Mesodermal cell (in vitro differentiated cells): ENCODE measurements around the gene TEAD4.

ENCODE experiments used
- H3K27ac ChIP-seq: 2 replicates; pipeline ENCODE4 v1.7.0; 2013; ENCODE audit warnings: mild to moderate bottlenecking, low read depth, low read length, moderate library complexity; ENCODE audit not compliant: severe bottlenecking
- H3K36me3 ChIP-seq: 2 replicates; pipeline ENCODE4 v1.7.1; 2013; ENCODE audit warnings: mild to moderate bottlenecking, low read length, moderate library complexity; ENCODE audit not compliant: control insufficient read depth, insufficient read depth
- H3K4me1 ChIP-seq: one replicate; pipeline ENCODE4 v1.7.1; 2013; ENCODE audit warnings: mild to moderate bottlenecking, low read length; ENCODE audit not compliant: insufficient read depth, control insufficient read depth, poor library complexity, severe bottlenecking
- H3K4me3 ChIP-seq: 2 replicates; pipeline ENCODE4 v1.7.0; 2013; ENCODE audit warnings: low read length, control low read depth, mild to moderate bottlenecking; ENCODE audit not compliant: insufficient read depth, poor library complexity, severe bottlenecking; ENCODE audit errors: extremely low read depth
- H3K9me3 ChIP-seq: 2 replicates; pipeline ENCODE4 v1.7.1; 2013; ENCODE audit warnings: mild to moderate bottlenecking, low read length, moderate library complexity; ENCODE audit not compliant: control insufficient read depth
- WGBS, 2 experiments: methylation state at CpG; one replicate each; pipeline ENCODE4 v1.1.5; 2013; ENCODE audit warnings: missing lambda C conversion rate in 2 of 2; ENCODE audit not compliant: insufficient coverage in 2 of 2; 5-methylcytosine and 5-hydroxymethylcytosine counted together

The TEAD4 gene

GRCh38 chr12:2960390-2960956 is 1.3 kb downstream of the TEAD4 start:
- H3K27ac ChIP-seq, result no peak overlapping the region

GRCh38 chr12:2960996-2961616 is 1.9 kb downstream of the TEAD4 start:
- H3K4me3 ChIP-seq, result peak overlapping the region; percentile 60
- peaks cover 8% of the 10 kb centered on the region for H3K36me3 ChIP-seq
- H3K9me3 ChIP-seq, result no peaks in the 10 kb centered on the region
- peaks cover 36% of the 10 kb centered on the region for H3K4me1 ChIP-seq
- 2 to 6% methylated on average over 4 of the region's 10 CpGs for WGBS, 2 experiments
- H3K27ac ChIP-seq, result no peak overlapping the region

More at GRCh38 chr12:2960390-2960956, 1.3 kb downstream of the TEAD4 start:
- 1 to 4% methylated on average over 13 of the region's 18 CpGs for WGBS, 2 experiments
- peaks cover 4% of the 10 kb centered on the region for H3K36me3 ChIP-seq
- peaks cover 36% of the 10 kb centered on the region for H3K4me1 ChIP-seq
- no peaks in the 10 kb centered on the region for H3K9me3 ChIP-seq
- H3K4me3 ChIP-seq, result peak overlapping the region; percentile 60

DNA sequence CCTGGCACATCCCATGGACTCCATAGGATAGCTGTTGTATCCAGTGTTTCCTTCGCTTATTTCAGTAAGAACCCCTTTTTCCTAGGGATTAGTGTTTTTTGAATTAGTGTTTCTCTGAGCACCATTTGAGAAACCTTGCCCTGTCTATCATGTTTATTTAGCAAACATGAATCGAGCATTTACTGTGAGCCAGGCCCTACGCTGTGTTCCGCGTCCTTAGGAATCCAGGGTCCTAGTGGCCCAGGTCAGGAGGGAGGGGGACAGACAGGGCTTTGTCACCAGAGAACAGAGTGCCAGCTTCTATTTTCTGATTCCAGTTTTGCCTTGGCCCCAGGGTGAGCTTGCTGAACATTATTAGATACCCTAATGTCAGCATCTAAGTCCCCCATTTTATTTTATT is 2.5 kb downstream of the TEAD4 start:
- peaks cover 10% of the 10 kb centered on the region for H3K36me3 ChIP-seq
- WGBS, 2 experiments, result 52% methylated on average over 4 of the region's 5 CpGs; no CpG with 5 or more reads in 1 of the 2 experiments
- H3K27ac ChIP-seq, result no peak overlapping the region
- peaks cover 36% of the 10 kb centered on the region for H3K4me1 ChIP-seq
- peak overlapping the region; percentile 60 for H3K4me3 ChIP-seq
- no peaks in the 10 kb centered on the region for H3K9me3 ChIP-seq

DNA sequence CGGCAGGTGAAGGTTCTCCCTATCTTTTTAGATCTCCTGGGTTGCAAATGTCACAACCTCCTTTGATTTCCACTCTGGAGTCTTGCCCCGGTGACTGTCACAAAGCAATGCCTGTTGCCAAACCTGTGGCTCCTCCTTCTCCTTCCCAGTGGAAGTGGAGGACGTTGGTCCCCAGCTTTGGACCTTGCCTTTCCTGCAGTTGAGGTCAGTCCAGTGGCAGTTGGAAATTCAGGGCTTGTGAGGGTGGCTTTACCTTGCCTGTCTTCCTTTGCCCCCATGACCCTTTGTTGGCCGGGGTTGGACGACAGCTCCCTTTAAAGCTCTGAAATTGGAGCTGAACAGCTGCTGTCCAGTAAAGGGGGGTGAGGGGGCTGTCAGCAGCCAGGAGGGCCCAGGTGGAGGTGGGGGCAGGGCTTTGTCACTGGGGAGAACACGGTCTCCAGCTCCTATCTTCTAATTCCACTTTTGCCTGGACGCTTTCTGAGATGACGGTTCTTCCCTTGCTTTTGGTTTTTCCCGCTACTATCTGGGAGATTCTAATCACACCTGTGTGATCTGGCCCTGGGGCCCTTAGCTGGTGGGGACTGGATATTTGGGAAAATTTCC is 4.1 kb downstream of the TEAD4 start:
- Histone ChIP-seq H3K36me3 (peaks cover 19% of the 10 kb centered on the region), H3K27ac (peak overlapping the region; percentile 90), H3K4me3 (peak overlapping the region; percentile 28), H3K4me1 (peaks cover 26% of the 10 kb centered on the region), H3K9me3 (no peaks in the 10 kb centered on the region)
- 15 to 39% methylated on average over 3 to 7 of the region's 9 CpGs for WGBS, 2 experiments

GRCh38 chr12:2963760-2964292 is 4.6 kb downstream of the TEAD4 start:
- 11 to 16% methylated on average over 6 to 12 of the region's 15 CpGs for WGBS, 2 experiments
- Histone ChIP-seq H3K4me1 (peaks cover 26% of the 10 kb centered on the region), H3K36me3 (peaks cover 24% of the 10 kb centered on the region), H3K9me3 (no peaks in the 10 kb centered on the region), H3K27ac (peak overlapping the region; percentile 90), H3K4me3 (peak overlapping the region; percentile 28)

DNA sequence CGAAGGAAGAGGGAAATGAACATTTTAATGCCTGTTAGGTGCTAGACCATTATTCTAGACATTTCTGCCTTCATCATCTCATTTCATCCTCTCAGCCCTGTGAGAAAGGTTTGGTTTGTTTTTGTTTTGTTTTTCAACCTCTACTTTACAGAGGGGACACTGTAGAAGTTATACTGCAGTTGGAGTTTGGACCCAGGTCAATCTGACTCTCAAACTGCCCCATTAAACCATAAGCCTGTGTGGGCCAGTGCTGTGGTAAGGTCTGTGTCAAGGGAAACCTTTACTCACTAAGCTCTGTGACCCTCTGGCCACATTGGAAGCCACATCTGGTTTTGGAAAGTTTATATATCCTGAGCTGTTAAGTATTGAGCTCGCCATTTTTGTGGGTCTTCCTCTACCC is 8.5 kb downstream of the TEAD4 start:
- H3K9me3 ChIP-seq, result no peaks in the 10 kb centered on the region
- WGBS, 2 experiments, result no CpG with 5 or more reads among the region's 2 CpGs

GRCh38 chr12:2970744-2971143 is 11.5 kb downstream of the TEAD4 start:
- Histone ChIP-seq H3K27ac (no peak overlapping the region), H3K4me3 (no peak overlapping the region), H3K4me1 (peaks cover 5% of the 10 kb centered on the region), H3K36me3 (peaks cover 48% of the 10 kb centered on the region), H3K9me3 (no peaks in the 10 kb centered on the region)
- 93 to 95% methylated on average over 4 to 7 of the region's 10 CpGs for WGBS, 2 experiments

More for the DNA sequence above, 8.5 kb downstream of the TEAD4 start:
- Histone ChIP-seq H3K4me3 (no peak overlapping the region), H3K36me3 (peaks cover 44% of the 10 kb centered on the region), H3K4me1 (peaks cover 22% of the 10 kb centered on the region), H3K27ac (no peak overlapping the region)

DNA sequence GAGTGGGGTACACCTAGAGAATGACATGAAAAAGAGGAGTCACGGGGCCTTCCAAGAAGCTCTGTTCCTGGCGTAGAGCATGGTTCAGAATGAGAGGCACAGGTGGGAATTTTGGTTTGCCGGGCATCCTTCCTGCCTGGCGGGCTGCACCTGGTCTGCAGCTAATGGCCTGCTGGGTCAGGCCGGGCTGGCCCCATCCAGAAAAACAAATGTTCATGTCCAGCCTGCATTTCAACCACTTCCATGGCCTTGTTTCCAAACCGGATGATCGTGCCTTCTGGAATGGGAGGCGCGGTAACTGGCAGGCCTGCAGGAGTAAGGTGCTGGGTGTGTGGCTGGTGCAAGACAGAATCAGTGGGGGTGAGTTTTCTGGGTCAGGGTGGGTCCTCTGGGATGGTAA is 14.4 kb downstream of the TEAD4 start:
- WGBS, 2 experiments, result 97% methylated on average over 8 to 9 of the region's 9 CpGs

GRCh38 chr12:2974560-2974971 is 15.4 kb downstream of the TEAD4 start:
- Histone ChIP-seq H3K36me3 (peaks cover 36% of the 10 kb centered on the region), H3K9me3 (no peaks in the 10 kb centered on the region), H3K4me1 (peaks cover 11% of the 10 kb centered on the region), H3K4me3 (no peak overlapping the region), H3K27ac (no peak overlapping the region)
- WGBS, 2 experiments, result 75 to 86% methylated on average over 5 to 6 of the region's 10 CpGs

More for the DNA sequence above, 14.4 kb downstream of the TEAD4 start:
- peaks cover 11% of the 10 kb centered on the region for H3K4me1 ChIP-seq
- no peaks in the 10 kb centered on the region for H3K9me3 ChIP-seq
- no peak overlapping the region for H3K4me3 ChIP-seq
- peaks cover 35% of the 10 kb centered on the region for H3K36me3 ChIP-seq
- H3K27ac ChIP-seq, result no peak overlapping the region

DNA sequence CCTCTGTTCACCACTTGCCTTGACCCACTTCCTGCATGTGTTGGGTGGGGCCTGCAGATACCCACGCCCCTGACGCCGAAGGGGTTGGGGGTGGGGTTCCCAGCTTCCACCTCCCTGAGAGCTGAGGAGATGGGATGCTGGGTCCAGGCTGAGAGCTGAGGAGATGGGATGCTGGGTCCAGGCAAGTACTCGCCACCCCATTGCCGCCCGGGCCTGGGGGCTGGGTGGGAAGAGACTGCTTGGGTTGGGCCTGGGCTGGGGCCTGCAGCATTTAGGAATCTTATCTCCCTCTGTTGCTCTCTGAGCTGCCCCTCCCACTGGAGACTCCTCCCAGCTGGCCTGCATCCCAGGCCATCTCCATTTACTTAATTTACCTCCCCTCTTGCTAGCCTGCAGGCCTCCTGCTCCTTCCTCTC is 17.4 kb downstream of the TEAD4 start:
- peaks cover 39% of the 10 kb centered on the region for H3K36me3 ChIP-seq
- no peaks in the 10 kb centered on the region for H3K9me3 ChIP-seq
- WGBS, 2 experiments, result 90% methylated on average over 2 of the region's 6 CpGs; no CpG with 5 or more reads in 1 of the 2 experiments
- H3K4me3 ChIP-seq, result no peak overlapping the region
- peaks cover 11% of the 10 kb centered on the region for H3K4me1 ChIP-seq
- H3K27ac ChIP-seq, result no peak overlapping the region
